ENCODE measurements around the gene DUSP15. TPM values are rescaled to one million over a fixed set of nuclear protein-coding genes. Genes with fewer than 3 reads are reported as not detected.

DUSP15 gene
- polyA plus RNA-seq, 3 donors: not detected

DNA sequence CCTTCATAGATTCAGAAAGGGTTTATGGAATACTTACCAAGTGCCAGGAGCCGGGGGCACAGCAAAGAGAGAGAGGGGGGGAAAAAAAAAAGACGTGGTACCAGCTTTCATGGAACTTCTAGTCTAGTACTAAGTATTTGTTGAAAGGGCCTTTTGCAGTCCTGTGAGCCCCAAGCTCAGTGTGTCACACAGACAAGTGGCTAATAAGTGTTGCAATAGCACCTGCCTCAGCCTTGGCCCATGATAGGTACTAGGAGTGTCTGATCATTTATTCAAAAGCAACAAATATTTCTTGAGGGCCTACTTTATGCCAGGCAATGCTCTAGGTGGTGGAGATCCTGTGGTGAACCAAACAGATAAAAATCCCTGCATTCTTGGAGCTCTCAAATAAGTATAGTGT lies 43.3 kb downstream of the DUSP15 start:
- Histone ChIP-seq H3K36me3 (replicated peaks in 1 of 2; ENCODE audit: control insufficient read depth in 1 of 2, insufficient read depth in 2 of 2, low read length in 2 of 2) (no peaks in the 10 kb centered on the region), H3K4me1 (ENCODE audit: control insufficient read depth in 1 of 2, insufficient read depth in 2 of 2, low read length in 2 of 2) (peaks cover 3 to 9% of the 10 kb centered on the region in 2 donors), H3K9ac (ENCODE audit: insufficient read depth, low read length, poor library complexity, severe bottlenecking) (no peak overlapping the region), H2AFZ (ENCODE audit: insufficient read depth, low read depth, low read length, poor library complexity, severe bottlenecking) (no peak overlapping the region), H3K79me2 (ENCODE audit: insufficient read depth, low read length) (no peaks in the 10 kb centered on the region), H3K27ac (ENCODE audit: low read depth in 1 of 2, low read length in 2 of 2) (no peak overlapping the region), H3K4me3 (replicated peaks in 1 of 3; ENCODE audit: low read depth in 2 of 3, low read length in 3 of 3) (no peak overlapping the region), H4K20me1 (ENCODE audit: insufficient read depth, low read length) (no peaks in the 10 kb centered on the region), H3K27me3 (ENCODE audit: control insufficient read depth in 2 of 2, insufficient read depth in 2 of 2, low read length in 2 of 2) (peaks cover 0 to 6% of the 10 kb centered on the region in 2 donors), H3K4me2 (replicated peaks; ENCODE audit: extremely low read depth, low read length, poor library complexity, severe bottlenecking) (no peak overlapping the region), H3K9me3 (replicated peaks in 1 of 2; ENCODE audit: control insufficient read depth in 1 of 2, insufficient read depth in 1 of 2, low read length in 2 of 2) (no peaks in the 10 kb centered on the region)
- no peak overlapping the region for H3K27ac Mint-ChIP-seq
- H3K4me3 Mint-ChIP-seq: no peak overlapping the region
- H3K36me3 Mint-ChIP-seq: no peaks in the 10 kb centered on the region
- no peak for TF ChIP-seq CTCF (IDR thresholded peaks at IDR 0.05)
- 60% methylated on average over 1 of the region's 2 CpGs for WGBS (ENCODE audit: insufficient coverage)
- peaks cover 4% of the 10 kb centered on the region for H3K4me1 Mint-ChIP-seq
- intact Hi-C loops (cut with micrococcal nuclease): loop anchor here in 1 of 2 donors (5.0 to 10.0 kb wide), 2 partner anchors 208 to 265 kb away; no protein-coding TSS in a partner anchor
- H3K9me3 Mint-ChIP-seq: peaks cover 0 to 2% (median 0%) of the 10 kb centered on the region in 7 donors
- peaks cover 5 to 8% (median 6%) of the 10 kb centered on the region in 3 donors for H3K27me3 Mint-ChIP-seq (ENCODE audit: low read depth in 3 of 3)
- no peak for DNase-seq

GRCh38 chr20:31826074-31826473 lies 44.3 kb downstream of the DUSP15 start:
- no peak overlapping the region for H3K4me3 Mint-ChIP-seq

More at GRCh38 chr20:31826074-31826473, 44.3 kb downstream of the DUSP15 start:
- H3K36me3 Mint-ChIP-seq: no peaks in the 10 kb centered on the region
- H3K9me3 Mint-ChIP-seq: peaks cover 0 to 2% (median 0%) of the 10 kb centered on the region in 7 donors
- H3K27me3 Mint-ChIP-seq (ENCODE audit: low read depth in 3 of 3): peaks cover 0 to 11% (median 8%) of the 10 kb centered on the region in 3 donors
- Histone ChIP-seq H3K4me2 (replicated peaks; ENCODE audit: extremely low read depth, low read length, poor library complexity, severe bottlenecking) (no peak overlapping the region), H3K9me3 (replicated peaks in 1 of 2; ENCODE audit: control insufficient read depth in 1 of 2, insufficient read depth in 1 of 2, low read length in 2 of 2) (no peaks in the 10 kb centered on the region), H4K20me1 (ENCODE audit: insufficient read depth, low read length) (no peaks in the 10 kb centered on the region), H2AFZ (ENCODE audit: insufficient read depth, low read depth, low read length, poor library complexity, severe bottlenecking) (no peak overlapping the region), H3K4me3 (replicated peaks in 1 of 3; ENCODE audit: low read depth in 2 of 3, low read length in 3 of 3) (no peak overlapping the region), H3K9ac (ENCODE audit: insufficient read depth, low read length, poor library complexity, severe bottlenecking) (no peak overlapping the region), H3K4me1 (ENCODE audit: control insufficient read depth in 1 of 2, insufficient read depth in 2 of 2, low read length in 2 of 2) (peaks cover 3 to 9% of the 10 kb centered on the region in 2 donors), H3K36me3 (replicated peaks in 1 of 2; ENCODE audit: control insufficient read depth in 1 of 2, insufficient read depth in 2 of 2, low read length in 2 of 2) (no peaks in the 10 kb centered on the region), H3K27me3 (ENCODE audit: control insufficient read depth in 2 of 2, insufficient read depth in 2 of 2, low read length in 2 of 2) (peaks cover 0 to 6% of the 10 kb centered on the region in 2 donors), H3K27ac (ENCODE audit: low read depth in 1 of 2, low read length in 2 of 2) (no peak overlapping the region), H3K79me2 (ENCODE audit: insufficient read depth, low read length) (no peaks in the 10 kb centered on the region)
- intact Hi-C loops (cut with micrococcal nuclease): loop anchor here in 1 of 2 donors (5.0 to 10.0 kb wide), 2 partner anchors 209 to 266 kb away; no protein-coding TSS in a partner anchor
- WGBS (ENCODE audit: insufficient coverage): 97% methylated on average over 5 of the region's 5 CpGs
- TF ChIP-seq CTCF (IDR thresholded peaks at IDR 0.05): no peak
- DNase-seq: no peak
- H3K4me1 Mint-ChIP-seq: peaks cover 4% of the 10 kb centered on the region
- no peak overlapping the region for H3K27ac Mint-ChIP-seq

Measured in CD14-positive monocyte (primary cell).